ENCODE data around the gene GTF2H4.

GRCh38 chr6:30885481-30885998 lies 22.5 kb upstream of the GTF2H4 start:
- TF ChIP-seq, protein P1, sequence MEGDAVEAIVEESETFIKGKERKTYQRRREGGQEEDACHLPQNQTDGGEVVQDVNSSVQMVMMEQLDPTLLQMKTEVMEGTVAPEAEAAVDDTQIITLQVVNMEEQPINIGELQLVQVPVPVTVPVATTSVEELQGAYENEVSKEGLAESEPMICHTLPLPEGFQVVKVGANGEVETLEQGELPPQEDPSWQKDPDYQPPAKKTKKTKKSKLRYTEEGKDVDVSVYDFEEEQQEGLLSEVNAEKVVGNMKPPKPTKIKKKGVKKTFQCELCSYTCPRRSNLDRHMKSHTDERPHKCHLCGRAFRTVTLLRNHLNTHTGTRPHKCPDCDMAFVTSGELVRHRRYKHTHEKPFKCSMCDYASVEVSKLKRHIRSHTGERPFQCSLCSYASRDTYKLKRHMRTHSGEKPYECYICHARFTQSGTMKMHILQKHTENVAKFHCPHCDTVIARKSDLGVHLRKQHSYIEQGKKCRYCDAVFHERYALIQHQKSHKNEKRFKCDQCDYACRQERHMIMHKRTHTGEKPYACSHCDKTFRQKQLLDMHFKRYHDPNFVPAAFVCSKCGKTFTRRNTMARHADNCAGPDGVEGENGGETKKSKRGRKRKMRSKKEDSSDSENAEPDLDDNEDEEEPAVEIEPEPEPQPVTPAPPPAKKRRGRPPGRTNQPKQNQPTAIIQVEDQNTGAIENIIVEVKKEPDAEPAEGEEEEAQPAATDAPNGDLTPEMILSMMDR (IDR thresholded peaks at IDR 0.05) = no peak
- TF ChIP-seq POLR2A (IDR thresholded peaks at IDR 0.05) = no peak
